HG03103 (cell line): ENCODE results near the gene PLAAT3.
"Not testable (repeated sequence)": the region's sequence is repeated elsewhere in the genome, so short reads cannot be mapped to it uniquely, and the experiment has no call there.

ENCODE experiments used
- ATAC-seq: cut with Tn5 transposase; IDR thresholded peaks from one replicate; pipeline ENCODE4 v1.9.1; 2021; ENCODE audit warnings: low read depth; ENCODE audit not compliant: unreplicated experiment

Gene PLAAT3

DNA sequence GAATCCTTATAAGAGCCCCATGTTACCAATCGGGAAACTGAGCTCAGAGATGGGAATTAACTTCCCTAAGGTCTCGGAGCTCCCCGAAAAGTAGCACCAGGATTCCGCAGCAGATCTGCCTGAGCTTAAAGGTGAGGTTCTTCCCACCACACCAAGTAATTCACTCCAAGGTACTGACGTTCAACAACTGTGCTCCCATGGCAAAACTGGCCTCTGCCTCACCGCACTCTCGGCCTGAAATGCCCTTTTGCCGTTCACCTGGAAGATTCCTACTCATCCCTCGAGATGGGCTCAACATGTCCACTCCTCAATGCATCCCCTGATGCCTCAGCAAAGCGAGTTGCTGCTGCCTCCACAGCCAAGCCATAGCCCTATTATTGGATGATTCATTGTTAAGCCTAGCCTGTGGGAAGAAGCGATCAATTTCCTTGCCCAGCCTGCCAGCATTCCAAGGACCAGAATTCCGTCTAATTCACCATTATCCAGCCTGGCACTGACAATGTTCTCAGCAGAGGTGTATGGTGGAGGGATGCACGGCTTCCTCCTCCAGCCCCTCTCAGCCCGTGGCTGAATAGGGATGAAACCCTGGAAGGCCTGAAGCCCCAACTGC, 4.2 kb downstream of the PLAAT3 start:
- ATAC-seq: no peak

DNA sequence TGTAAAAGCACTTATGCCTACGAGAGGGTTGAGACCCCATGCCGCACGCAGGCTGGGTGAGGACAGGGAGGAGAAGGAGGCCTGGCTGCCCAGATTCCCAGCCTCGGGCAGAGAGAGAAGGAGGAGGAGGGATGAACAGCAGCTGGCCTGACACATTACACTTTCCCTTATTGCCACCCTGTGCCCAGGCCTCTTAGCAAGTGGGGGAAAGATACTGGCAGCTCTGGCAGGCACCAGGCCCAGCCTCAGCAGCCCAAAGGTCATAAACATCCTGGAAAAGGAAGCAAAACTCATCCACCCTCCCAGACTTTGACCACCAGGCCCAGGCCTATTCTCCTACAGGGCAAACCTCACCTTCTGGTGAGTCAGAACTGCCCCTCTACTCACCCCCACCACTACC, 4.7 kb downstream of the PLAAT3 start:
- no peak for ATAC-seq

DNA sequence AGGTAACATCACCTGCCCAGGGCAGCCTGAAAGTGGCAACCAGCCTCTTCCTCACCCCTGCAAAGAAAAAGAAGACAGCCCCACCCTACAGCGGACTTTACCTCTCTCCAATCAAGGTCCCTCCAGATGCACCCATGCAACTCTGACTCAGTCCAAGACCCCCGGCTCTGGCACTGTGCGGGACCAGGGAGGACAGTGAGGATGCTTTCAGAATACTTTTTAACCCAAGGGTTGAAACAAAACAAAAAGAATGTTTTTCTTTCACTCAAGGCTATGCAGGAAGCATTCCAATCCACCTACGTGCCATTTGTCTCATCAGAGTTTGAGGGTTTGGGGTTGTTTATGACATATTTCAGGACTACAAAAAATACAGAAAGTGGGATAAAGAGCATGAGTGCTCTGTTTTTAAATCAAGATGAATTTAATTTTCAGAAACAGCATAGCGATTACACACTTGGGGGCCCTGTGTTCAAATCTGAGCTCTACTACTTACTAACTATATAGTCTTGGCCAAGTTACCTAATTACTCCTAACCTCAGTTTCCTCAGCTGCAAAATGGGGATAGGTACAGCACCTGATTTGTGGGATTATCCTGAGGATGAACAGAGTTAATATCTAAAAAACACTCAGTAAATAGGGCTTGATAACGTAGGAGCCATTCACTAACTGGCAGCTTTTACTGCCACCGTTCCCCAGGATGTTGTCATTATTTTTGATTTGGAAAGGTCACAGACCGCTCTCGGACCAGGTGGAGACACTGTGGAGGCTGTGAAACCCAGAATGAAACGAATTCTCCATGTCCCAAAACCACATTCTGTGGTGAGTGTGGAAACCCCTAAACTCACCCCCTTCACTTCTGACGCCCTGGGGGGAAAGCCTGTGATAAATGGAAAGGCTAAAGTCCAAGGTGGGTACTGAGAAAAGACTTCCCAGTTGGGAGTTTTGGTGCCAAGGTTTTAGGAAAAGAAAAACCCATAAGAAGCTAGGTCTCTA, 5.6 kb downstream of the PLAAT3 start:
- no peak for ATAC-seq

DNA sequence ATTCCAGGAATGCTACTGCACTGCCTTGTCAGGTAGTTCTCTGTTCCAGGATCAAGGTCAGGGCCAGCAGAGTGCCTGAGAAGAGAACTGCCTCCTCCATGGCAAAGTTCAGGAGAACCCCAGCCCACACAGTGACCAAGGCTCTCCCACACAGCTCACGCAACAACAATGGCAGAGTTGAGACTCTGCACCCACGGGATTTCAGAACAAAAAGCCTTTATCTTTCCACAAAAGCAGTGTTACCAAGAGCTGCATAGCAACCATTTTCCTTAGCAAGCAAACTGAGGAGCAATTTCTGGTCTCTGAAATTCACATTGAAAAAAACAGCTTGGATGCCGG, 11.1 kb downstream of the PLAAT3 start:
- ATAC-seq: no peak

DNA sequence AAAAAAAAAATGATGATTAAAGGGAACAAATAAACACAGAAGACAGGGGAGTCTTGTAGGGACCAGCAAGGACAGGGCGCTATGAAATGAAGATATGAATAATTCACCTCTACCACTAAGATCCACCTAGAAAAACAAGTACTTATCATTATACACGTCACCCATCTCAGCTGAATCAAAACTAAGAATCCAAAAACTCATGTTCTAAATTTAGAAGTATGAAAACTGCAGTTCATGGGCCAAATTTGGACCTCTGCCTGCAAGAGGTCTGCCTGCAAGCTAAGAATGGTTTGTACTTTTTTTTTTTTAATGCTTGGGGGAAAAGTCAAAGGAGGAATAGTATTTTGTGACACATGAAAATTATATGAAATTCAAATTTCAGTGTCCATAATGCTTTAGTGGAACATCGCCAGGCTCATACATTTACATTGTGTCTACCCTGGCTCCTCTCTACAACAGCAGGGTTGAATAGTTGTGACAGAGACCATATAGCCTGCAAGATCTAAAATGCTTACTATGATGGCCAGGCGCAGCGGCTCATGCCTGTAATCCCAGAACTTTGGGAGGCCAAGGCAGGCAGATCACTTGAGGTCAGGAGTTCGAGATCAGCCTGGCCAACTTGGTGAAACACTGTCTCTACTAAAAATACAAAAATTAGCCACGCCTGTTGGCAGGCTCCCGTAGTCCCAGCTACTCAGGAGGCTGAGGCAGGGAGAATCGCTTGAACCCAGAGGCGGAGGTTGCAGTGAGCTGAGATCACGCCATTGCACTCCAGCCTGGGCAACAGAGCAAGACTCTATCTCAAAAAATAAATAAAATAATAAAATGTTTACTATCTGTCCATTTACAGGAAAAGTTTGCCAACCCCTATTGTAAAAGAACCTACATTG, 11.7 kb downstream of the PLAAT3 start:
- ATAC-seq: not testable (repeated sequence)

DNA sequence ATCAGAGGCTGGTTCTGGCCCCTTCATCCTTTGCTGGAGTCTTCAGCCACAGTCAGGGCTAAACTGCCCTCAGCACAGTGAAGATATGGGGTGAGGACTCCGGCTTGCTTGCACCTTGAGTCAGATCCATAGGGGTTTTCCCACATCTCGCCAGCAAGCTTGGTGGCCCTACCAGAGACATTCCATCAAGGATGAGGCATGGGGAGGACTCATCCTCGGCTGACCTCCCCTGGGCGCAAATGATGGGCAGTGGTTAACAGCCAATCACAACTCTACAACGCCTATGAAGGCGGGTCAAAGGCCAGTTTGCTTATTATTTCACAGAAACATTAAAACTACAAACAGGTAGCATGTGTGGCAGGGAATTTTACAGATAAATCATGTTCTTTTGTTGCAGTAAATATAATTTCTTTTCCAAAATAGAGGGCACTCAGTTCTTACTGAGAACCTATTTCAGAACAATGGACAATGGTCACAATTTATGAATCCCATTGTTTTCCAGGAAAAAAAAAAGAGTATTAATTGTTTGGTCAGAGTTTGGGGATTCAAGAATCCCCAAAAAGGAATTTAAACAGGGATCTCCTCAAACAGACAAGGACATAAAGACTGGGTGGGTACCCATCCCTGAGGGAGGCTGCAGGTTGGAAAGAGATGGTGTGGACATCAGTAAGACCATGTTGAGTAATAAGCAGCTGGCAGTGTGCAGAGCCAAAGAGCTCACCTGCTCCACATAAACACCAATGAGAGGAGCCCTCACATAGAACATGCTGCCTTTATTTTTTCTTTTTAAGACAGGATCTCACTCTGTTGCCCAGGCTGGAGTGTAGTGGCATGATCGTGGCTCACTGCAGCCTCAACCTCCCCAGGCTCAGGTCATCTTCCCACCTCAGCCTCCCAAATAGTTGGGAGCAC, 14.8 kb downstream of the PLAAT3 start:
- no peak for ATAC-seq

DNA sequence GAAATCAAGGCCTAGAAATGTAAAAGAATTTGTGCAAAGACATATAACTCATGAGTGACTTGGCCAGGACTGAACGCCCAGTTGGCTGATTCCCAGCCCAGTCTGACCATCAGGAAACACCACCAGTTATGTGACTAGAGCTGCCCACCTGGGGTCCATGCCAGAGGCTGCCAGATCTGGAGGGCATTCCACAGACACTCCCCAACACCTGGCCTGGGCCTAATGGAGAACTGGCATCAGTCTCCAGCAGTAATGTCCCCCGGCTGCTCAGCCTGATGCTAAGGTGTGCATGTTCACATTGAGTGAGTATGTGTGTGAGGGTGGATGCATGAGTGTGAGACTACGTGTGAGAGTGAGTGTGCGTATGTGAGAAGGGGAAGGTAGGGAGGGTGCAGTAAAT, 15.7 kb downstream of the PLAAT3 start:
- no peak for ATAC-seq

DNA sequence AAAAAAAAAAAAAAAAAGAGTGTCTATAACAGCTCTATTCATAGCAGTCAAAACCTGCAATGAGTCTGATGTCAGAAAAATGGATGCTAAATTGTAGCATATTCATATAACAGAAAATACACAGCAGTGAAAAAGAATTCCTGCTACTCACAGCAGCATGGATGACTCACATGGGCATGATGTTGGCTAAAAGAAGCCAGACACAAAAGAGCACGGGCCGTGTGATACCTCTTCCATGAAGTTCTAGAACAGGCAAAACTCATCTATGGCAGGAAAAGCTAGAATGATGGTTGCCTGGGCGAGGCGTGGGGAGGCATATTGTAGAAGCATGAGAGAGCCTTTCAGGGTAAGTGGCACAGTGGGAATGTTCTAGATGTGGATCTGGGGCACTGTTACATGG, 18.9 kb downstream of the PLAAT3 start:
- no peak for ATAC-seq

DNA sequence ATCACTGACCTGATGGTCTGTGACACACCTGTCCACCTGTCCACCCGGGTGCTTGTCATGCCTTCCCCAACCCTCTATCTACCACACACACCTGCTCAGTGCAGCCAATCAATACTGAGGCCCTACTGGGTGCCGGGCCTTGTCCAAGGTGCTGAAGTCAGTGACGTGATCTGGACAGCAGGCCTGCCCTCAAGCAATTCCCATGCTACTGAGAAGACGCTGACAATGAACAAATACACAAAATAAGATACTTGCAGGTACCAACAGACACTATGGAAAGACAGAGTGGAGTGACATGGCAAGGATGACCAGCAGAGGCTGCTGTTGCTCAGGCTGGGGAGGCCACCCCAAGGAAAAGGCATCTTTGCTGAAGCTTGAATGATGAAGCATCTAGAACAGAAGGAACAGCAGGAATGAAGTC, 21.2 kb downstream of the PLAAT3 start:
- no peak for ATAC-seq

DNA sequence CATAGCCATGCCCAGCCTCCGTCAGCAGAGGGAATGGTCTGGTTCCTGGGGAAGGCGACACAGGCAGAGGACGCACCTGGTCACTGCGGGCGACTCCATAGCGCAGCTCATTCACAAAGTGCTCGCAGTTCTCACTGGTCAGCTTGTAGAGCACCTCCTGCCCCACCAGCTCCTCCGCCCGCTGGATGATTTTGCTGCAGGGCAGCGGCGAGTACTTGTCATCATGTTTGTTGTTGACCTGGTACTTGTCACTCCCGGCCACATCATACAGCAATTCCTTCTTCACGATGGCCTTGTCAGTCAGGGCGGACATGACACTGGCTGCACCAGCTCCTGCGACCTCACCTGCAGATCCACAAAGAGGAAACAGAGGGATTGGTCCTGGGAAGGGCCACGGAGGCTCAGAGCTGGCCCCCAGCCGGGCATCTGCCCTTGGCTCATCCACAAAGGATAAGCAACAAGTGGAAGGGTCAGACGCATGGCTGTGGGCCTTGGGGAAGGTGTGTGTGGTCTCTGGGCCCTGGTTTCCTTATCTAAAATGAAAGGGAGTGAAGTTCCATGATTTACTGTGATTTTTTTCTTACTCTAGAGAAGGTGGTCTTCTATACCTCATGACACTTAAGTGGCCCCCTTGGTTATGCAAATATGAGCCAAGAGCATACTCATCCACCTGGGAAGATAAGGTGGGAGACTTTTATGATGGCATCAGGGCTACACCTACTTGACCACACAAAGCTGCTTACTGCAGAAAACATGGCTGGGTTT, 24.0 kb downstream of the PLAAT3 start:
- ATAC-seq: no peak

DNA sequence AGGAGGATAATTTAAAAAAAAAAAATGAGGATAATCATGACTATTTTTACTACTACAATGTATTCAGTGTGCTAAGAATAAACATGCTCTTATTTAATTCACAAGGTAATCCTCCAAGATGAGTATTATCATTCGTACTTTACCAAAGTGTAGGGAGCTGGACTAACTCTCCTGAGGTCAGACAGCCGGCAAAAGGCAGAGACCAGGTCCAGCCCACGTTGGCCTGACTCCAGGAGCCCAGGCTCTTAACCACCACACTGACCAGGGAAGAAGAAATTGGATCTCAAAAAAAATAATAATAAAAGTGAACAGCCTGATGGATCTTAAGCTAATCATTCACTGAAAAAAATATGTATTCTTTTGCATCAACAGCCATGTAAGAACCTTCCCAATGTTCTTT, 25.2 kb downstream of the PLAAT3 start:
- no peak for ATAC-seq

DNA sequence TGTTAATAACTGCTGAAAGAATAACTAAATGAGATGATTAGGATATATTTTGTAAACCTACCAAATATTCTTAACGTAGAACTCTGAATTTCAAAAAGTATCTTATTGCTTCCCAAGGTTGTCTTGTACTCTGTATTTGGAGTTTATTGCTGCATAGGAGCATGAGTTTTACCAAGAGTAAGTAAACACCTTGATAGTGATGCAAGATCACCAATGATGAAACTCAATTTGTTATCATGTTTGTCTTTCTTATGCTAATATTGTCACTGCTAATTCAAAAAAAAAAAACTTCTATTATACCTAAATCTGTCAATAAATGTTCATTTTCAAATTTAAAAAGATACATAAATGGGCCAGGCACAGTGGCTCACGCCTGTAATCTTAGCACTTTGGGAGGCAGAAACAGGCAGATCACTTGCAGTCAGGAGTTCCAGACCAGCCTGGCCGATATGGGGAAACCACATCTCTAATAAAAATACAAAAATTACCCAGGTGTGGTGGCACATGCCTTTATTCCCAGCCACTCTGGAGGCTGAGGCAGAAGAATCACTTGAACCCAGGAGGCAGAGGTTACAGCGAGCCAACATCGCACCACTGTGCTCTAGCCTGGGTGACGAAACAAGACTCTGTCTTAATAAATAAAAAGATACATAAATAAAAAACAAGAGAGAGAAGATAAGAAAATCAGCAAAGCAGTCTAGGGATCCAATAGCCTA, 27.6 kb downstream of the PLAAT3 start:
- ATAC-seq: no peak

DNA sequence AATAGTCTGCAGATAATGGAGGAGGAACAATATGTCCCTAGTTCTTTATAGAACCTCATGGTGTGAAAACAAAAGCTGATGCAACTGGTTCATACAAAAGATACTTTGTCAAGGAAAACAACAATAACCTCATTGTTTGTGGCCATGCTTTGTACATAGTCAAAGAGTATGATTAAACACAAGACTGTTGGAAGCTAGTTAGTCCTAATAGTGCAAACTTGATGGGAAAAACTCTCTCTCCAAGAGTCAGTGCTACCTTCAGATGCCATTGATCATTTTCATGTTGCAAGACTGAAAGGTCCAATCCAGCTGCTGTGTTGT, 30.9 kb downstream of the PLAAT3 start:
- ATAC-seq: no peak

DNA sequence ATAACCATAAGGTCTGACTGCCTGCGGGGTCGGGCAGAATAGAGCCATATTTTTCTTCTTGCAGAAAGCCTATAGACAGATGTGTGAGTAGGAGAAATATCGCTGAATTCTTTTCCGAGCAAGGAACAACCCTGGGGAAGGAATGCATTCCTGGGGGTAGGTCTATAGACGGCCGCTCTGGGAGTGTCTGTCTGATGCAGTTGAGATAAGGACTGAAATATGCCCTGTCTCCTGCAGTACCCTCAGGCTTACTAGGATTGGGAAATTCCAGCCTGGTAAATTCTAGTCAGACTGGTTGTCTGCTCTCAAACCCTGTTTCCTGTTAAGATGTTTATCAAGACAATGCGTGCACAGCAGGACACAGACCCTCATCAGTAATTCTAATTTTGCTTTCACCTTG, 33.0 kb downstream of the PLAAT3 start:
- not testable (repeated sequence) for ATAC-seq

DNA sequence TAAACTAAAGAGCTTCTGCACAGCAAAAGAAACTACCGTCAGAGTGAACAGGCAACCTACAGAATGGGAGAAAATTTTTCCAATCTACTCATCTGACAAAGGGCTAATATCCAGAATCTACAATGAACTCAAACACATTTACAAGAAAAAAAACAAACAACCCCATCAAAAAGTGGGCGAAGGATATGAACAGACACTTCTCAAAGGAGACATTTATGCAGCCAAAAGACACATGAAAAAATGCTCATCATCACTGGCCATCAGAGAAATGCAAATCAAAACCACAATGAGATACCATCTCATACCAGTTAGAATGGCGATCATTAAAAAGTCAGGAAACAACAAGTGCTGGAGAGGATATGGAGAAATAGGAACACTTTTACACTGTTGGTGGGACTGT, 35.4 kb downstream of the PLAAT3 start:
- ATAC-seq: not testable (repeated sequence)

DNA sequence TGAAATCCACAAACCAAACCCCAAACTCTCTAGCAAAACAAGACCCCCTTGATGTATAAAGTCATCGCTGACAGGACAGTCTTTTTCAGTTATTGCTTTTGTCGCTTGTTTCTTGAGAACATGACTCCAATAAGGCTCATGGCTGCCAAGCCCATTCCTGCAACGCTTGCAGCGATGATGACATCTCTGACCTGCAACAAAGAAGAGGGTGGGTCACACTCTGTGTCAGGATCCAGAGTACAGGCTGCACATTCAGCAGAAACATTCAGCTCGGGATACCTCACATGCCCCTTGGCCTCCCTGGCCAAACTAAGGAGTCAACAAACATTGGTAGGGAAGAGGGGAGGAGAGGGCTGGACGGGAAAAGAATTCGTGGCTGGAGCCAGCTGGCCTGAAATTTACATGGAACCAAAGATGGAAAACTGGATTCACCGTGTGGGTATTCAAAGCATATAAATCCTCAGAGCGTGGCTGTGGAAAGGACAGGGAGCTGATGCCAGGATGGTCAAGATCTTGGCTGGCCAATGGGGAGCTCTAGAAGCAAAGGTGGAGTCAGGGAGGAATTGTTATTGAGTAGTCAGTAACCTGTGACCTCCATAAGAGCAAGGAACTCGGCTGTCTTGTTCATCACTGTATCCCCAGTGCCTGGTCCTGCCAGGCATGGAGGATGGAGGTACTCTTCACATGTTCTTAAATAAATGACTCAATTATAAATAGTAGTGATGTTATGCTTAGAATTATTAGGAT, 39.2 kb downstream of the PLAAT3 start:
- no peak for ATAC-seq

DNA sequence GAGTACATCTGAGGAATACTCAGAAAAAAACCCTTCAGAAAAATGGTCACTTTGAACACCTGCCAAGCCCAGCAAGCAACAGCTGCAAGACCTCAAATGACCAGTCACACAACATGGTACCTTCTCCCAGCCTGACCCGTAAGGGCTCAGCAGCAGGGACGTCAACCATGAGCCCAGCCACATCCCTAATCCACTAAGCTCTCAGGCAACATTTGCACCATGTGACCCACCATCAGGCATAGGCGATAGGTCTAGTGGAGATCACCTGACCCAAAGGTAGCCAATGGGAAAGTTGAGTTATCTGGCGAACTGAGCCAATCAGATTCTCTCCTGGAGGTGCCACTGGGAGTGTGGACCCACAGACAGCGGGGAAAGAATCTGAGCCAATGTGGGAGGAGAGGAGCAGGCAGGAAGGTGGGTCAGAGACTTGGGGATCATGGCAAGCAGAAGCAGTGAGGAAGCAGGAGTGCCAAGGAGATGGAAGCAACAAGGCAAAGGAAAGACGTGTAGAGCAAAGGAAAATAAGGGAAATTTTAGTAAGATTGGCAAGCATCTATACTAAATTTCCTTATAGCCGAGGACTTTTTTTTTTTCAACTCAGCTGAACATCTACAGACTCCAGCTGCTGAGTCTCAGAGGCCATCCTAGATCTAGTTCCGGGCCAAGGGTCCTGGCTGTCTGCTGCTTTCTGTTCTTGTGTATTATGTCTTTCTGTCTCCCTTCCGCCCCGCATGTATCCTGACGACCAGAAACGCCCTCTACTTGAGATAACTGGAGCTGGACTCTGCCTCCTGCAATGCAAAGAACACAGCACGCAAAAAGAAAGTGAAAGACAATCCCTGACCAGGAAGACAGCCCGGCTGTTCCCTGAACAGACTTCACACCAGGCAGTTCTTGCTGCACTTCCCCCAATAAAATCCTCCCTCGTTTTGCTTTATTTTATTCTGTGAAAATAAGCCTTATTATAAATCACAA, 40.1 kb downstream of the PLAAT3 start:
- peak; percentile 51 for ATAC-seq
